AG08395 (cell line): ENCODE results near the gene RFC4.
A peak's percentile ranks its signal among the peaks of the same experiment; 100 is the strongest.
"Not testable (repeated sequence)": the region's sequence is repeated elsewhere in the genome, so short reads cannot be mapped to it uniquely, and the experiment has no call there.

Experiments
- DNase-seq: peaks from one replicate; pipeline ENCODE4 v3.0.0; 2012; ENCODE audit warnings: mixed read lengths, low spot score

RFC4 gene, protein sequence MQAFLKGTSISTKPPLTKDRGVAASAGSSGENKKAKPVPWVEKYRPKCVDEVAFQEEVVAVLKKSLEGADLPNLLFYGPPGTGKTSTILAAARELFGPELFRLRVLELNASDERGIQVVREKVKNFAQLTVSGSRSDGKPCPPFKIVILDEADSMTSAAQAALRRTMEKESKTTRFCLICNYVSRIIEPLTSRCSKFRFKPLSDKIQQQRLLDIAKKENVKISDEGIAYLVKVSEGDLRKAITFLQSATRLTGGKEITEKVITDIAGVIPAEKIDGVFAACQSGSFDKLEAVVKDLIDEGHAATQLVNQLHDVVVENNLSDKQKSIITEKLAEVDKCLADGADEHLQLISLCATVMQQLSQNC

DNA sequence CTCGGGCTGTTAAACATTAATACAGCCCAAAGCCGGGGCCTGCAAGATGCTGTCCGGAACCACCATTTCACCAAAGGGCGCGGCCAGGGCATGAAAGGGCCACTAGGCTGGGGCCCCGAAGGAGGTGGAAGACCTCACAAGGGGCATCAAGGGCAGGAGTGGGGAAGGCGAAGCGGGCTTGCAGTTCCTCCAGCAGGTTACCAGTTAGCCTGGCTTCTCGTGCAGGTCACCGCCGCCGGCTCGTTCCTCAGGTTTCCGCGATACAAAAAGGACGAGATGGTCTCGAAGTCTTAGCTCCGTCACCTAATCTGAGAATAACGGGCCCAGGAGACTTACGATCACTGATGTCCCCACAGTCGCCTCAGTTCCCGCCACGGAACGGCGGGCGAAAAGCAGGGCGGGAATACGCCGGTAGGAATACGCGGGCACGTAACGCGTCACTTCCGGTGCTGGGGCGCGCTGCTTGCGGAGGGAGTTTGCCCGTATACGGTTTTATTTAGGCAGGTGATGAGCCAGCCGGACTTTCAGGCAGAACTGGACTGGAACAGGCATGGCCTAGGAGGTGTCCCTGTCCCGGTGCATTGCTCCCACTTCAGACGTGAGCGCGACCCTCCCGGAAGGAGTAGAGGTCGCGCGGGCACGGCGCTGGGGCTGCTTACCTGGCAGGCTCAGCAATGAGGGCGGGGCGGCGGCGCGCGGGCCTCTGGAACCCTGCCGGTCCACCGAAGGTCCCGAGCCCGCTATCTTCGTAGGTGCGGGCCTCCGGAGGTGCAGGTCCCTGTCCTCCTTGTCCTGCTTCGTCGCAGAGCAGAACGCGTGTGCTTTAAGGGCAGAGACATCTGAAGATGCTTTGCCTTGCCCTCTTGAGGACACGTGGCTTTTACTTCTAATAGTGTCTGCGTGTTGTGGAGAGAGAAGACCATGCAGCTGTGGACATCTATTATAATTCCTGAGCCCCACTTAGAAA is at the start of gene RFC4:
TSS of gene RFC4 (minus strand) at position 394 of the 967 bp plus-strand sequence. CDS start 1,769 bp downstream, outside the sequence.
- peak; percentile 82 for DNase-seq

DNA sequence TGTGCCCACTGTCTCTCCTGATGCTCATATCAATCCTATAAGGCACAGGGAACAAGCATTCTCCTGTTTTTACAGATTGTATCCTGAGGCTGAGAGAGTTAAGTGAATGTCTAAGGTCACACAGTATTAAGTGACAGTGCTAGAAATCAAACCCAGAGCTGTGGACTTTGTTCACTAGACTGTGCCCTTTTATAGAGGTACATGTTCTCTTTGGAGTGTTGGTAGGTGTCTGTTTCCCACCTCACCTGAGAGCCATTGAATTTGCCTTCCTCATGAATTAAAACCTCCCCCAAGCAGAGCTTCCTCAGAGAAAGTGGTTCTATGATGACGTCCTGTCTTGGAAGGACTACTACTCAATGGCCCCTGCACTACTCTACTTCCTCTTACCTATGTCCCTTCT is 48.7 kb upstream of the RFC4 start:
- no peak for DNase-seq

DNA sequence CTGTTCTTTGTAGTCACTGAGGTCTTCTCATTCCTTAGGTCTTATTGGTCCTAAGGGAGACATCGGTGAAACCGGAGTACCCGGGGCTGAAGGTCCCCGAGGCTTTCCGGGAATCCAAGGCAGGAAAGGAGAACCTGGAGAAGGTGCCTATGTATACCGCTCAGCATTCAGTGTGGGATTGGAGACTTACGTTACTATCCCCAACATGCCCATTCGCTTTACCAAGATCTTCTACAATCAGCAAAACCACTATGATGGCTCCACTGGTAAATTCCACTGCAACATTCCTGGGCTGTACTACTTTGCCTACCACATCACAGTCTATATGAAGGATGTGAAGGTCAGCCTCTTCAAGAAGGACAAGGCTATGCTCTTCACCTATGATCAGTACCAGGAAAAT is 47.9 kb upstream of the RFC4 start:
- DNase-seq = no peak

DNA sequence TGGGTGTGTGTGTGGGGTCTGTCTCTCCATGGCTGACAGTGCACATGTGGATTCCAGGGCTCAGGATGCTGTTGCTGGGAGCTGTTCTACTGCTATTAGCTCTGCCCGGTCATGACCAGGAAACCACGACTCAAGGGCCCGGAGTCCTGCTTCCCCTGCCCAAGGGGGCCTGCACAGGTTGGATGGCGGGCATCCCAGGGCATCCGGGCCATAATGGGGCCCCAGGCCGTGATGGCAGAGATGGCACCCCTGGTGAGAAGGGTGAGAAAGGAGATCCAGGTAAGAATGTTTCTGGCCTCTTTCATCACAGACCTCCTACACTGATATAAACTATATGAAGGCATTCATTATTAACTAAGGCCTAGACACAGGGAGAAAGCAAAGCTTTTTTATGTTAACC is 46.7 kb upstream of the RFC4 start:
- DNase-seq = no peak

DNA sequence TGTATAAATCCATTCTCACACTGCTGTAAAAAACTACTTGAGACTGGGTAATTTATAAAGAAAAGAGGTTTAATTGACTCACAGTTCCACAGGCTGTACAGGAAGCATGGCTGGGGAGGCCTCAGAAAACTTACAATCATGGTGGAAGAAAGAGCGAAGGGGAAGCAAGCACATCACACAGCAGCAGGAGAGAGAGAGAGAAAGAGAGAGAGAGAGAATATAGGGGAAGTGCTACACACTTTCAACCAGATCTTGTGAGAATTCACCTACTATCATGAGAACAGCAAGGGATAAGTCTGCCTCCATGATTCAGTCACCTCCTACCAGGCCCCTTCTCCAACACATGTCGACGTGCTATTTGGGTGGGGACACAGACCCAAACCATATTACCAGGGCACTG is 45.6 kb upstream of the RFC4 start:
- DNase-seq = not testable (repeated sequence)

DNA sequence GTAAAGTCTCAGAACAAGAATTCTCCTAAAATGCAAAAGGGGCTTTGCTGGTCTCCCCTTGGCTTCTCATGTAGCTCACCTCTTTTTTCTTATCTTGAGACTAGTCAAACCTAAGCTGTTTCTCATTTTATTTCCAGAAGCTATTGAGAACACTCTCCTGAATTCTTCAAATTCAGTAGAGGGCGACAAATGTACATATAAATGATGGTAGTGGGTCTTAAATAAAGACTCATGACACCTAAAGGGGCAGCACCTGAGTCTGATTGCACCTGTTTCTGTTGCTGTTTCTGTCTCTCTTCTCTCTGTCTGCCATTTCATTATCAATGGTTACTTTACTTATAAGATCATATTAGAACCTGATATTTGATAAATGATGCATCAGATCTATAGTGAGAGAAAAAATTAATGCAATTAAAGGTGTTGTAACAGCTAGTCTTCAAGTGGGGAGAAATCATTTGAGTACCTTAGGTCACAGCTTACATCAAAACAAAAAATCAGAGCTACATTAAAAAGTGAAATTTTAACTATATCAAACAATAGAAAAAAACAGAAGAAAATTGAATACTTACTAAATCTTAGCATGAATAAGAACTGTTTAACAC is 43.2 kb upstream of the RFC4 start:
- peak; percentile 13 for DNase-seq

DNA sequence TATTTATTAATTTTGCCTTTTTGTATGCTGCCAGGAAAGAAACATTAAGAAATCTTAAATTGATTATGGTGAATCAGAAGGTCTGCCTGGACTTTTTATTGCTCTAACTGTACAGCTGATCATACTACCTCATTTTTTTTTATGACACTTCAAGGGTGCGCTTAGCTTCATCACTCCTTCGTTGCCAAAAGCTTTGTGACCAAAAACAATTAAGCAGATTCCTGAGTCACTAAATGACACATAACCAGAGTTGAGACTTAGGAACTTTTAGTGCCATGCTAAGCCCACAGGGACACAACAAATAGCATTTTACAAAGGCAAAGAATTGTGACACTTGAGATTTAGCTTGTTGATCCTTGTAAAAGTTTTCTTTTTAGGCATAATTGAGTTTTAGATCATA is 41.2 kb upstream of the RFC4 start:
- DNase-seq = no peak

DNA sequence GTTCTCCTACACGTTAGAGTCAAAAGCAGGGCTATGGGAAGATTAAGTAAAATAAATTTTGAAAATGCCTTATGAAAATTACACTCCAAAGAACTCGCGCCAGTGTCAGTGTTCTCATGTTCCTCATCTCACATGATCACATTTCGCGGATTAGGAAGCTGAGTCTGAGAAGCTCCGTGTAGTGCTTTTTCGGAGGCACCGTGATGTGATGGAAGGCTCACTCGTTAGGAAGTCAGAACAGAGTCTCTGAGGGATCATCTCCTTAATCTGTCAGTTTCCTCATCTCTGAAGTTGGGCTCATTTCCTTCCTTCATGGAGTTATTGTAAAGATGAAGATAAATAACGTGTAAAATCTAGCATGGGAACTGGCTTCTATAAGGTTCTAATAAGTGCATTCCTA is 39.5 kb upstream of the RFC4 start:
- DNase-seq = no peak

DNA sequence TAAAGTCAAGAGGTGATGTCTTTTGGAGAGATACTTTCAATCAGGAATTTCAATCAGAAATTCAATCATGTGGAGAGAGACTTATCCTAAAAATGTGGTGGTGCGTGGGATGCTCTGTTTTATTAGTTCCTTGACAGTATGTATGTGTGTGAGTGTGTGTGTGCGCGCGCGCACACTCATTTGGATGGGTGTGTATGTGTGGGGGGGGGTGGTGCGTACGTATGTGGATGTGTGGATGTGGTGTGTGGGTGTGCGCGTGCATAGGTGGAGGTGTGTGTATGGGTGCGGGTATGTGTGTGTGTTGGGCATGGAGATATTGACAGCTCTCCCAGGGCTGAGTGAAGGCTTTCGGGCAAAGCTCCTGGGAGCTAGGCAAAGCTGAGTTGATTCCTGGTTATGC is 38.6 kb upstream of the RFC4 start:
- DNase-seq = no peak

DNA sequence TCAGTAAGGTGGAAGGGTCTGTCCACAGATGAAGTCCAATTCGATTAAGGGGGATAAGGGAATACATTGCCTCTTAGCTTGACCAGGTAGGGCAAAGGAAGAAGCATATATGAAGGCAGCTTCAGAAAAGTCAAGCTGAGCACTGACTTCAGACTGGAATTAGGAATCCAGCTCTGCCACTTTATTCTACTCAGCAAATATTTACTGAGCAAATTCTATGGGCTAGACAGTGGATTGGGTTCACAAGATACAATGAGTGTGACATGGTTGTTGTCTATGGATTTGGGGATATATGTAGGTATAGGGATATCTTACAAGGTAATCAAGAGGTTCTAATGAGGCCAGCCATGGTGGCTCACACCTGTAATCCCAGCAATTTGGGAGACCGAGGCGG is 36.8 kb upstream of the RFC4 start:
- no peak for DNase-seq

DNA sequence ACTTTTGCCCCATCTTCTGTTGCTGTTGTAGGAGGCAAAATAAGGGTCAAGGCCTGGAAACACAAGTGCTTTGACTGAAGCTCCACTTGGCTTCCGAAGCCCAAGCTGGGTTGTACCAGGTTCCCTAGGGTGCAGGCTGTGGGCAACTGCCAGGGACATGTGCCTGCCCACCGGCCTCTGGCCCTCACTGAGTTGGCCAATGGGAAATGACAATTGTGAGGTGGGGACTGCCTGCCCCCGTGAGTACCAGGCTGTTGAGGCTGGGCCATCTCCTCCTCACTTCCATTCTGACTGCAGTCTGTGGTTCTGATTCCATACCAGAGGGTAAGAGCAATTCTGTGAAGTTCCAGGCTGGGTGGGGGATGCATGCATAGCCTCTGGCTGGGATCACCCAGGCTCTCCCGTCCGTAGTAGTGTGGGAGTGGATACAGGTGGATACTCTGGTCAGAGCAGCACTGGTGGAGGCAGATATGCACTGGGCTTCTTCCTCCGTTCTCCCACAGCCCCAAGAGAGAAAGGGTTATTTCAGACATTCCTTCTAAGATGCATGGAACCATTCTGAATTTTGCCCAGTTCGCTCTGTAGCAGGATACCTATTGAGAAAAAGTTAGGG is 36.2 kb upstream of the RFC4 start, which contains the start of gene ADIPOQ:
TSS of gene ADIPOQ (plus strand) at position 285 of the 613 bp plus-strand sequence. CDS start 10,349 bp downstream, outside the sequence.
- DNase-seq = no peak

DNA sequence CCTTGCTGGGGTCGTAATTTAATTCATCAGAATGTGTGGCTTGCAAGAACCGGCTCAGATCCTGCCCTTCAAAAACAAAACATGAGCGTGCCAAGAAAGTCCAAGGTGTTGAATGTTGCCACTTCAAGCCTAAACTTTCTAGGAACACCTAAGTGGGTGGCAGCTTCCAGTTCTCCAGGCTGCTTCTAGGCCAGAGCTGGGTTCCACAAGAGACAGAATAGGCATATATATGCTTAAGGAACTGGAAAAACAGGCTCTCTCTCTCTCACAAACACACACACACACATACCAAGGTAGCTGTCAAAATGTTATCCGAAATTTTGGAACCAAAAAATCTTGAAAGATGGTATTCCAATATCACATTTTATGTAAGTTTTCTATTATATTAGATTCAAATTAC is 35.3 kb upstream of the RFC4 start:
- DNase-seq = no peak

DNA sequence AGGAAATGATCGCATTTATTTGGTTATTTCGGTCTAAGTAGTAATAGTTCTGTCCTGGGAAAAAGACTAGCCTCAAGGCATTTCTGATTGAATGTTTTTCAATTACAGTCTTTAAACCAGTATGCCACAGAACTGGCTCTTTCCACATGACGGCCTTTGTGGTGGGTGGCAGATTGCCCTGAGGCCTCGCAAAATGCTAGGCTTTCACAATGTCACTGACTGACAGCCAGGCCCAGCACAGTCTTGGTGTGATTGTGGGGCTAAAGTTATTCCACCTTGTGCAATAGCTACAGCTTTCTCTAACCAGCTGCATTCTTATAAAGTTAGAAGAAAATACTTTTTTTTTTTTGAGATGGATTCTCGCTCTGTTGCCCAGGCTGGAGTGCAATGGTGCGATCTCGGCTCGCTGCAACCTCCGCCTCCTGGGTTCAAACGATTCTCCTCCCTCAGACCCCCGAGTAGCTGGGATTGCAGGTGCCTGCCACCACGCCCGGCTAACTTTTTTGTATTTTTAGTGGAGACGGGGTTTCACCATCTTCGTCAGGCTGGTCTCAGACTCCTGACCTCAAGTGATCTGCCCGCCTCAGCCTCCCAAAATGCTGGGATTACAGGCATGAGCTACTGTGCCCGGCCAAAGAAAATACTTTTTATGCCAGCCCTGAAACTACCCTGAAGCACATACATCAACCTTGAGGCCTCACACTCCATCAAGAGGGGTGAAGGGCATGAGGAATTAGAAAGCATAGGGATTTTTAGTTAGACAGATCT is 33.8 kb upstream of the RFC4 start:
- peak; percentile 28 for DNase-seq

DNA sequence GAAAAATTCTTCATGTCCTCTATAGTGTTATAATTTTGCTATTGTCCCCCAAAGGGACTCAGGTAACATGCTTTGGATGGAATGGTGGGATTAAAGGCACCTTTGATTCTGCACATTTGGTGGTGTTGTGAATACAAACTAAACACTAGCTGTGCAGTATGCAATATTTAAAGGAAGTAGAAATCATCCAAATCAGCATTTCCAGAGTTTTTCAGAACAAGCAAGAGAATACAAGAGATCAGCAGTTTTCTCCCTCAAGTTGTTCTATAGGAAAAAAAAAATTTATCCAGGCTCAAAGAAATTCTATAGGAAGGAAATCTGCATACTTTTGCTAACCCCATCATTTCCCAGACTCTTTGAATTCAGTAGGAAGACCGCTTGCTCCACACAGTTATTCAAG is 26.0 kb upstream of the RFC4 start:
- no peak for DNase-seq

DNA sequence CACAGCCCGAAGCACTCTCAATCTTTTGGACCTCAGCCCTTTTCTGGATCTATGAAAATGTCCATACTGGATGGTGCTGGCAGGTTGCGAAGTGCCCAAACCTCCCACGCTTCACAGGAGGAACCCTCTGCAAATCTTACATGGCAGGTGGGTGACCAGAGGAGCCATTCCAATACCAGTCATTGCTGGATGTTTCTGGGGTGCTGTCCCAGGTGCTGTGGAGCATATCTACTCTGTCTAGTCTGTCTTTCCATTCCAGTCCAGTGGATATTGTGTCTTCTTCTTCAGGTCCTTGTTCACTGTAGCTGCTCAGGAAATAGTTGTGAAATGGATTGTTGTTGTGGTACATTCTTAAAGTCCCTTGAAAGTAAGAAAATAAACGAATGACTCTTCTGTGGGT is 25.5 kb upstream of the RFC4 start:
- no peak for DNase-seq

DNA sequence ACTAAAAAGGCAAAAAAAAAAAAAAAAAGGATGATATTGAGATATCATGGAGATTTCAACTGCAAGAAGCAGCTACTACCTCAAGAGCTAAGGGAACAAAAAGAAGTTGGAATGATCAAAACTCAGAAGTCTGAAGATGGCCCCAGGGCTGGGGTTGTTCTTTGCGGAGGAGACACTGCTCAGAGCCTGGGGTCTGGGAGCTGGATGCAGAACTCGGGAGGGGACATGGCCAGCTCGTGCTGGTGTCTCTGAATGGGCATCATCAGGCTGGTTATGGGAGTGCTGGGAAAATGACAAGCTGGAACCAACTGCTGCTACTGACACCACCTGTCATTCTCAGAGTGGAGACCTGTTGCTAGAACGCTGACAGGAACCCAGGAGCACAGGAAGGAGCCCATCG is 22.1 kb upstream of the RFC4 start:
- DNase-seq = no peak

DNA sequence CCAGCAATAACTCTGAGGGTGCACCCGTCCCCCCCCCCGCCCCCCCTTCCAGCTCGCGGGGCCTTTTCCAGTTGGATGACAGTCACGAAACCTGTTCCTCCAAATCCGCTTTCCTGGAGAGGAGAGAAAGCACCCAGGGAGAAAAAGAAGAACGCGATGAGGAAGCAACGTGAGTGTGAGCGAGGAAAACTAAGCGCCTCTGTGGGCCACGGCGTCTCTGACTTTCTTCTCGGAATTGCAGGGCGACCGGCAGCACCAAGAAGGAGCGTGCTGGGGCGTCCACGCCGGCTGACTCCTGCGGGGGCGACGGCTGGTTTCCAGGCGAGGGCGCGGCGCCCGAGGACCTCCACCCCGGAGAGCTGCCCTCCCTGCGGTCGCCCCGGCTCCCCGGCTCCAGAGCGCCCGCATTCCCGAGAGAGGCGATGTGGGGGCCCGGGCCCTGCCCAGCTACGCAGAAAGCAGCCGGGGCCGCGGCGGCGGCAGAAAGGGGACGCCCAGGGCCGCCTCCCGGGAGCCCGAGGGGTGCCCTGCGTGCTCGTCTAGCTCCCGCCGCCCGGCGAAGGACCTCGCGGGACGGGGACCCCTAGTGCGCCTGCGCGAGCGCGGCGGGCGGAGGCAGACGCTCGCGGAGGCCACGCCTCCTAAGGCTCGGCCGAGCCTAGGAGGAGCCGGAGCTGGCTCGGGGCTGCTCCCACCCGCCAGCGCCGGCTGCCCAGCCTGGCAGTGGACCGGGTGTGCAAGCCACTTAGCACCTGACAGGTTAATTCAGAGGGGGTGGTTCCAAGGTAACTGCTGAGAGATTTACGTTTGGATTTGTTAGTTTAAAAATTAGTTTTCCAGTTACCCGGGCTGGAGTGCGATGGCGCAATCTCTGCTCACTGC is 20.9 kb upstream of the RFC4 start:
- DNase-seq = peak; percentile 99

DNA sequence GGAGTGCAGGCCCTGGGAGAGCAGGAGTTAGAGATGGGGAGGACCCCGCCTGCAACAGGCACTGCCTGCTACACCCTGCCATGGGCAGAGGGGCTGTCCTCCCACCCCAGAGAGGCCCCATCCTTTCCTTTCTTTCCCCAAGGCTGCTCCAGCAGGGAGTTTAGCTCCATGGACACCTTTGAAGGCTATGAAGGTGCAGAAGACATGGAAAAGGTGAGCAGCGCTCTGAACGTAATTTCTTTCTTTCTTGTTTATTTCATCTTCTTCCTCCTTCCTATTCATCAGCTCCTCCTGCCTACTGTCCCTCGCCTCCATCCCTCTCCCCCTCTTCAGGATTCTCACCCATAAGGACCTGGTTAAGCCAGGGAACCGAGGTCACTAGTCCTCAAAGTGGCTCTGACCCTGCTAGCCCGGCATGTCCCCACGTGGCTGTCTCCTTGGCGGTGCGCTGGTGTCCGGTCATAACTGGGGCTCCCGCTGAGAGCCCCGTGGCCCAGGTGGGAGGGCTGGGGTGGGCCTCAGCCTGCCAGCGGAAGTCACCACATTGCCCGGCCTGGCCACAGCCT is 20.2 kb upstream of the RFC4 start:
- no peak for DNase-seq

DNA sequence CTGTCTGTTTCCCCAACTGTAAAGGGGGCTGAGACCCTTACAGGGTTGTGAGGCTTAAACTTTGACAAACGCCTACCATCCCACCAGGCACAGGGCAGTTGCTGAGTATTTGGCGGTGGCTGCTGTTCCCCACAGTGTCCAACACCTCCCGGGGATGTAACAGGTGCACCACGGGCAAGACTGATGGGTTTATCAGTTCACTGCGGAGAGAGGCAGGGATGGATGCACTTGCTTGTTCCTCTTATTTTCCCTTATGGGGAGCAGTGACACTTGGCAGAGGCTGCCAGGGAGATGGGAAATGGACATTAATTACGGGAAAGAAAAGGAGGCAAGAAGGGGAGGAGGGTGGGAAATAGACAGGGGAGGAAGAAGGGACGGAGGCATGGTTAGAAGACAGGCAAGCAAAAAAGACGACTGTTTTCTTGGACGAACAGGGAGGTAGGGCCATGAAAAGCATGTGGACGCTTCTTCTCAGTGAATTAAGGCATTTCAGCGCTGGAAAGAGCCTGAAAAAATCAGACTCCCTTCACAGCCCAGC is 19.7 kb upstream of the RFC4 start:
- no peak for DNase-seq
